Measurements from ENCODE around the gene NSUN5.
A peak's percentile ranks its signal among the peaks of the same experiment; 100 is the strongest.
"Not testable (repeated sequence)": the region's sequence is repeated elsewhere in the genome, so short reads cannot be mapped to it uniquely, and the experiment has no call there.

The NSUN5 gene

GRCh38 chr7:73327922-73328321 lies 19.3 kb upstream of the NSUN5 start, which contains the start of the genes FKBP6 and TRIM50:
Gene FKBP6, plus strand, starts transcription at chr7:73328161. Its CDS starts 268 bp downstream, at chr7:73328429.
Gene TRIM50, minus strand, starts transcription at chr7:73328082. Its CDS starts 3,295 bp downstream, at chr7:73324787.
- H3K4me3 ChIP-seq (ENCODE audit: low read depth, low read length); DNase-seq (ENCODE audit: low read depth): not testable (repeated sequence)

- not testable (repeated sequence) for H3K4me3 ChIP-seq (ENCODE audit: low read depth, low read length); DNase-seq (ENCODE audit: low read depth)
Measured at GRCh38 chr7:73327449-73327848, 18.8 kb upstream of the NSUN5 start.

- DNase-seq (ENCODE audit: low read depth); H3K4me3 ChIP-seq (ENCODE audit: low read depth, low read length): not testable (repeated sequence)
Measured at GRCh38 chr7:73325424-73325823, 16.8 kb upstream of the NSUN5 start.

- not testable (repeated sequence) for DNase-seq (ENCODE audit: low read depth); H3K4me3 ChIP-seq (ENCODE audit: low read depth, low read length)
Measured at GRCh38 chr7:73324081-73324845, 15.6 kb upstream of the NSUN5 start.

GRCh38 chr7:73323434-73324080 lies 14.9 kb upstream of the NSUN5 start:
- not testable (repeated sequence) for H3K4me3 ChIP-seq (ENCODE audit: low read depth, low read length); DNase-seq (ENCODE audit: low read depth)

- H3K4me3 ChIP-seq (ENCODE audit: low read depth, low read length); DNase-seq (ENCODE audit: low read depth): not testable (repeated sequence)
Measured at GRCh38 chr7:73320009-73320408, 11.4 kb upstream of the NSUN5 start.

GRCh38 chr7:73319541-73319940 lies 10.9 kb upstream of the NSUN5 start:
- not testable (repeated sequence) for DNase-seq (ENCODE audit: low read depth); H3K4me3 ChIP-seq (ENCODE audit: low read depth, low read length)

GRCh38 chr7:73318656-73319204 lies 10.1 kb upstream of the NSUN5 start:
- DNase-seq (ENCODE audit: low read depth); H3K4me3 ChIP-seq (ENCODE audit: low read depth, low read length): not testable (repeated sequence)

GRCh38 chr7:73316521-73316920 lies 7.9 kb upstream of the NSUN5 start:
- H3K4me3 ChIP-seq (ENCODE audit: low read depth, low read length): no peak overlapping the region
- no peak for DNase-seq (ENCODE audit: low read depth)

GRCh38 chr7:73314271-73314670 lies 5.6 kb upstream of the NSUN5 start:
- DNase-seq (ENCODE audit: low read depth): no peak
- no peak overlapping the region for H3K4me3 ChIP-seq (ENCODE audit: low read depth, low read length)

GRCh38 chr7:73313521-73313906 lies 4.9 kb upstream of the NSUN5 start:
- no peak for DNase-seq (ENCODE audit: low read depth)
- H3K4me3 ChIP-seq (ENCODE audit: low read depth, low read length): no peak overlapping the region

GRCh38 chr7:73312831-73313520 lies 4.3 kb upstream of the NSUN5 start:
- no peak for DNase-seq (ENCODE audit: low read depth)
- no peak overlapping the region for H3K4me3 ChIP-seq (ENCODE audit: low read depth, low read length)

- not testable (repeated sequence) for H3K4me3 ChIP-seq (ENCODE audit: low read depth, low read length); DNase-seq (ENCODE audit: low read depth)
Measured at GRCh38 chr7:73311421-73311820, 2.8 kb upstream of the NSUN5 start.

GRCh38 chr7:73308074-73308664 lies 457 bp downstream of the NSUN5 start:
- DNase-seq (ENCODE audit: low read depth): no peak
- H3K4me3 ChIP-seq (ENCODE audit: low read depth, low read length): peak overlapping the region; percentile 62

GRCh38 chr7:73307436-73307835 lies 1.2 kb downstream of the NSUN5 start:
- no peak for DNase-seq (ENCODE audit: low read depth)
- no peak overlapping the region for H3K4me3 ChIP-seq (ENCODE audit: low read depth, low read length)

- not testable (repeated sequence) for DNase-seq (ENCODE audit: low read depth); H3K4me3 ChIP-seq (ENCODE audit: low read depth, low read length)
Measured at GRCh38 chr7:73304612-73305387, 3.8 kb downstream of the NSUN5 start.

GRCh38 chr7:73304071-73304470 lies 4.6 kb downstream of the NSUN5 start:
- no peak overlapping the region for H3K4me3 ChIP-seq (ENCODE audit: low read depth, low read length)
- DNase-seq (ENCODE audit: low read depth): no peak

- DNase-seq (ENCODE audit: low read depth): no peak
- no peak overlapping the region for H3K4me3 ChIP-seq (ENCODE audit: low read depth, low read length)
Measured at GRCh38 chr7:73303546-73303945, 5.1 kb downstream of the NSUN5 start.

GRCh38 chr7:73302846-73303245 lies 5.8 kb downstream of the NSUN5 start:
- not testable (repeated sequence) for H3K4me3 ChIP-seq (ENCODE audit: low read depth, low read length); DNase-seq (ENCODE audit: low read depth)

All from skeletal muscle cell (primary cell).